HK-2 (cell line): ENCODE data around the gene PALLD.
"Not testable (repeated sequence)": the region's sequence is repeated elsewhere in the genome, so short reads cannot be mapped to it uniquely, and the experiment has no call there.

Experiments used
- DNase-seq: peaks from one replicate; pipeline ENCODE4 v3.0.0-alpha.2; 2018; ENCODE audit not compliant: unreplicated experiment

The PALLD gene

DNA sequence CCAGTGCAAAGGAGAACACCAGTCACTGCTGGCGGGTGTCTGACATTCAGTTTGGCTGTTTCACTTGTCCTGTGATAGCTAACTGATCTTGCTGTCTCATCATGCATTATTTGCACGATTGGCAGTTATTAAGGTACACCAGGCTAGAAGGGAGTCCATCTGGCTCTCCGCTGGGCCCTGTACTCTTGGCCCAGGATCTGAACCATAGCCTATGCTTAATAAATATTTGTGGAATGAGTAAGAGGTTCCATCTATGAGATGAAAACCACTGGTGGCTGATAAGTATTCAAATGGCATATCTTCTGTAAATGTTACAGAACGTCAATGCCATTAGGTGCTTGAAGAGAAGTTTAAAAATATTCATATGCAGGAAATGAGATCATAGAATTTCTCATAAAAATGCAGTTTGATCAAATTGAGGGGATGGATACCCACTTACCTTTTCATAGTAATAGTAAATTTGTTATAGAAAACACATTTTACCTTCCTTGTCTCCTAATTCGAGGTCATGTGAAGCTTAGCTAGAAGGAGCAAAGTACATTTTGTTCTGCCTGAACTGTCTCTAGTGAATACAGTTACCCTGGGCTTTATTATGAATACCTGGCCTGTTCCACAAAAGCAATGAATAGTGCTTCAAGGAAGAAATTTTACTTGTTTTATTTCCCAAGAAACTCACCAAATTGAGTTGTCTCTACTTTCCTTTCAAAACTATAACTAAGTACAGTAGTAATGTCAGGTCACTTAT is 299.7 kb downstream of the PALLD start:
- peak; percentile 49 for DNase-seq

- no peak for DNase-seq
Measured at GRCh38 chr4:168797194-168797593, 300.3 kb downstream of the PALLD start.

- no peak for DNase-seq
Measured at GRCh38 chr4:168797738-168798375, 301.0 kb downstream of the PALLD start.

DNA sequence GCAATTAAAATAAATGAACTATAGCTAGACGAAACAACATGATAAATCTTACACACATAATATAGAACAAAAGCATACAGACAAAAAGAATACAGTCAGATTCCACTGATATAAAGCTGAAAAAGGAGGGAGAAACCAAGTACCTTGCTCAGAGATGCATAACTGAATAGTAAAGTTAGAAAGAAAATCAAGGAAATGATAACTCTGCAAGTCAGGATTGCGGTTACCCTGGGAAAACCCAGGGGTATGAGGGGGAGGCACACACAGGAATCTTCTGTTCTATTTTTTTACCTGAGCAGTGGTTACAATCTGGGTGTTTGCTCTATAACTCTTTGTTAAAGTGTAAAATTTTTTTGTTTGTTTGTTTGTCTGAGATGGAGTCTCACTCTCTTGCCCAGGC is 304.1 kb downstream of the PALLD start:
- DNase-seq, result no peak

DNA sequence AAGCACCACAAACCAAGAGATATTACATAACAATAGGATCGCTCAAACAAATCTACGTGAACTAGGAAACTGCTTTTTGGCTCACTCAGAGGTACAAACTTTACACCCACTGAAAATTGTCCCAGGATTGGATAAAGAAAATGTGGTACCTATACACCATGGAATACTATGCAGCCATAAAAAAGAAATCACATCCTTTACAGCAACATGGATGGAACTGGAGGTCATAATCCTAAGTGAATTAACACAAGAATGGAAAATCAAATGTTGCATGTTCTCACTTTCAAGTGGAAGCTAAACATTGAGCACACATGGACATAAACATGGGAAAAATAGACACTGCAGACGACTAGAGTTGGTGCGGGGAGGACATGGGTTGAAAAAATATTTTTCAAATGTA is 305.4 kb downstream of the PALLD start:
- DNase-seq, result no peak

DNA sequence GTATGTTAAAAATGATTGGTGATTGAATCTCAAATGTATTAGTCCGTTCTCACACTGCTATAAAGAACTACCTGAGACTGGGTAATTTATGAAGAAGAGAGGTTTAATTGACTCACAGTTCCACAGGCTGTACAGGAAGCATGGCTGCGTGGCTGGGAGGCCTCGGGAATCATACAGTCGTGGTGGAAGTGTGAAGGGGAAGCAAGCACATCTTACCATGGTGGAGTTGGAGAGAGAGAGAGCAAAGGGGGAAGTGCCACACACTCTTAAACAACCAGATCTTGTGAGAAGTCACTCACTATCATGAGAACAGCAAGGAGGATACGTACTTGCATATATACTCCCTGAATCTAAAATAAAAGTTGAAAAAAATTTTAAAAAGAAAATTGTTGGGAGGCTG is 306.2 kb downstream of the PALLD start:
- DNase-seq, result not testable (repeated sequence)

DNA sequence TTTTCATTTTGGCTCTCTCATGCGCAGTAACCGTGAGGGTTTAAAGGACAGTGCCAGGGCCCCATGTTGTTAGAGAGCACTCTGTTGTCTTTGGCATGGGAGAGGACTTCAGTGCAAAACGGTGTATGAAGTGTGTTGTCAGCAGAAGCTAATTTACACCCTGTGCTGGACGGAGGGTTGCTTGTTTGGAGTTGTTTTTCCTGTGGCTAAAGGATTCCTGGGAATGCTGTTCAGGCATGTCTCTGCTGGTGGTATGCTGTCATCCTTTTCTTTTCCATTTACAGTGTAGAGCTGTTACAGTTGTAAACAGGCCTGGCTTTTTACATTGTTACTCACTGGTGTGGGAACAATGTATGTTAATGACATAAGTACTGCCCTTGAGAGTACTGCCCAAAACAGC is 306.9 kb downstream of the PALLD start:
- DNase-seq, result no peak

GRCh38 chr4:168804146-168804545 is 307.3 kb downstream of the PALLD start:
- DNase-seq, result no peak

DNA sequence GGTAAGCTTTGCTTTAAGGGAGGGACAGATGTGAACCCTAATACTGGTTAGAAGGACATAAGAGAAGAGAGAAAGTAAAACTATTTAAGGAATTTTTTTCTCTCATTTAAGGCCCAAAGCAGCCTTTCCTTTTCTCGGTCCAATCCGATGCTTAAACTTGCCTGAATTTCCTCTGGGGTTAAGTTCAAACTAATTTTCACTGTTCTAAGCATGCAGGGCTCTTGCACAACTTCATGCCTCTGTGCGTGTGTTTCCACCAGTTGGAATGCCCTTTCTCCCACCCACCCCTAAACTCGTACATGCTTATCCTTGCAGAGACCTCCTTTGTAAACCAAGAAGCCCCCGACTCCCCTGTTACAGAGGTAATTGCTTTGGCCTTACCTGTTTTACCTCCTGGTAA is 308.5 kb downstream of the PALLD start:
- no peak for DNase-seq

DNA sequence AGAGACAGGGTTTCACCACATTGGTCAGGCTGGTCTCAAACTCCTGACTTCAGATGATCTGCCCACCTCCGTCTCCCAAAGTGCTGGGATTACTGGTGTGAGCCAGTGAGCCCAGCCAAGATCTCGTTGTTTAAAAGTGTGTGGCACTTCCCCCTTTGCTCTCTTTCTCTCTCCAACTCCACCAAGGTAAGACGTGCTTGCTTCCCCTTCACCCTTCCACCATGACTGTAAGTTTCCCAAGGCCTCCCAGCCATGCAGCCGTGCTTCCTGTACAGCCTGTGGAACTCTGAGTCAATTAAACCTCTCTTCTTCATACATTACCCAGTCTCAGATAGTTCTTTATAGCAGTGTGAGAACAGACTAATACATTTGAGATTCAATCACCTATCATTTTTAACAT is 309.4 kb downstream of the PALLD start:
- not testable (repeated sequence) for DNase-seq

DNA sequence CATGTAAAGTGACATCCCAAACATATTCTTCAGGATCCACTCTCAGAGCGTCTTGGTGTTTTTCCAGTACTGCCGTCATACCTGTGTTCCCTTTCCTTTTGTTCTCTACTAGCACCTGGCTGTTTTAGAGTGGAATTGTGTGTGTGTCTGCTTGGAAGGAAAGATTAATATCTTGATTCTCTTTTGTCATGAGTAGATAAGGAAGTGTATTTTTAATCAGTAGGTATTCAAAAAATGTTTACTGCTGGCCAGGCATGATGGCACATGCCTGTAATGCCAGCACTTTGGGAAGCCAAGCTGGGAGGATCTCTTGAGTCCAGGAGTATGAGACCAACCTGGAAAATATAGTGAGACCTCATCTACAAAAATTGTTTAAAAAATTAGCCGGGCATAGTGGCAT is 314.4 kb downstream of the PALLD start:
- DNase-seq, result no peak

DNA sequence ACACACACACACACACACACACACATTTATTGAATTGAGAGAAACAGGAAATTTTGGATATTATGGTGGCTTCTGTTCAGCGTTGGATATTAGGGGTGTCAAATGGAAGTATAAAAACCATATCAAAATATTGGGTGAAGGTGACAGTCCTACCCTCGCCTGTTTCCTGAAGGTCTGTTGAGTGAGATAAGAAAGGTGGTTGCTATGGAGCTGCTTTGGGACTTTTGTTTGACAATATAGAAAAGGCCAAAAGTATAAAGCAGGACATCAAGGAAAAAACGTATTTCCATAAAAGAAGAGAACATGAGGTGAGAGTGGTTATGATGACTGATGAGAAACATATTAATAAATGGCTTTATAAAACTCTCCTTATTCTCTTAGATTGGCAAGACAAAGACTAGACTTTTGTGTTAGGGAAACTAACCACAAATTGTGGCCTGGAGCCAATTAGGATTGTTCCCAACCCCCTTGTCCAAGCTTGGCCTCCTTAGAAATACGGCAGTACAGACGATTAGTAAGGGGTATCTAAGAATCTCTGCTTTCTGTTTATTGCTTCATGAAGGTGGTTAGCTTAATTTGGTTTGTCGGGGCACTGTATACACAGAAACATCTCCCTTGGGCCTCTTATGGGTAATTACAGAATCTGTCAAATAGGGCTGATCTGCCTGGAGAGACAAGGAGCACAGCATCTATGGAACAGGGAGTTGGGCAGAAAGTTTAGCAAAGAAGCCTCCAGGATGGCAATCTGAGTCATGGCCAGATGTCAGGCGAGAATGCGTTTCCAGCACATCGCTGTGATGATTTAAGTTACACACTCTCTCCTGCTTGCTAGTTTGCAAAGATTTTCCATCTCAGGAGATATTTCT is 315.2 kb downstream of the PALLD start:
- no peak for DNase-seq

GRCh38 chr4:168812806-168813205 is 316.0 kb downstream of the PALLD start:
- DNase-seq, result no peak

- no peak for DNase-seq
Measured at GRCh38 chr4:168813890-168814289, 317.0 kb downstream of the PALLD start.

DNA sequence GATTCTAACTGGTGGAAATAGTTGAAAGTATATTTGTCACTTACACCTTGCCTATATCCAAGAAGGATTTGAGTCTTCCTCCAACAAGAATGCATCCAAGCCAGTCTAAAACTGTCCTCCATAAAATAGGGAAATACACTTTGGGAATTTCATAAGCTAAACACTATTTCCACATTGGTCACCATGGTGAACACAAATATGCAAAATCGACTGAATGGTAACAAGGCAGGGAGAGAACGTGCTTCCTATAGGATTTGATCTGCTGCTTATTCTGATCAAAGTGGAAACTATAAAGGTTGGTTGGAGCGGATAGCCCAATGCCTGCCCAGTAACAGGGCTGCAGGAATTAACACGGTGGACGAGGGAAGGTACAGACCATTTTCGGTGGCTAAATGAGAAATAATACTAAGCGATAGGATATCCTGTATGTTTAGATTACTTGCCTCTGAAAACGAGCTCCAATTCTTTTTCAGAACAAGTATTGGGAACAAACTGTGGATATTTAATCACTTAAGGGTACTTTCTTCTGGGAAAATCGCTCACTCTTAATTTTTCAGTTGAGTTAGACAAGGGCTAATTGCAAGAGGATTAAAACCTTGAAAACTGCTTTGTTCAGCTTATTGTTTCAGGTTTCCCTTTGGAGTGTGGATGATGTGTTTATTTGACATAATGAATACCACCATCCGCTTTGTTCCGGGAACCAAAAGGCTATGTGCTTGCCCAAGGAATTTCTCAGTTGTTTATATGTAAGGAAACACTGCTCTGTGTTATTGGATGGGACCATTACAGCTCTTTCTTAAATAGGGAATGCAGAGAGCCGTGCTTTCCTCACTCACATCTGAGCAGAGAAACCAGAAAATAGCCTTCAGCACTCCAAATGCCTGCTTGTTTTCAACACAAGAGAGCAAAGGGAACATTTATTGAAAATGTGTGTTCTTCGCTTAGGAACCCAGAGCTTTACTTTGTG is 318.8 kb downstream of the PALLD start:
- no peak for DNase-seq

GRCh38 chr4:168817370-168817769 is 320.5 kb downstream of the PALLD start:
- no peak for DNase-seq

GRCh38 chr4:168822481-168822880 is 325.6 kb downstream of the PALLD start:
- no peak for DNase-seq

GRCh38 chr4:168825975-168826374 is 329.1 kb downstream of the PALLD start:
- no peak for DNase-seq

- DNase-seq, result no peak
Measured at GRCh38 chr4:168826620-168827019, 329.8 kb downstream of the PALLD start.

GRCh38 chr4:168830777-168831512 is 334.1 kb downstream of the PALLD start:
- no peak for DNase-seq

- no peak for DNase-seq
Measured at GRCh38 chr4:168831585-168831918, 334.7 kb downstream of the PALLD start.
